ENCODE measurements around the gene RAPH1. TPM values are rescaled to one million over a fixed set of nuclear protein-coding genes. Genes with fewer than 3 reads are reported as not detected.

RAPH1 gene
- total RNA-seq, 4 donors from 2014 or later: 17.1 to 39.6 (median 21.7) TPM

DNA sequence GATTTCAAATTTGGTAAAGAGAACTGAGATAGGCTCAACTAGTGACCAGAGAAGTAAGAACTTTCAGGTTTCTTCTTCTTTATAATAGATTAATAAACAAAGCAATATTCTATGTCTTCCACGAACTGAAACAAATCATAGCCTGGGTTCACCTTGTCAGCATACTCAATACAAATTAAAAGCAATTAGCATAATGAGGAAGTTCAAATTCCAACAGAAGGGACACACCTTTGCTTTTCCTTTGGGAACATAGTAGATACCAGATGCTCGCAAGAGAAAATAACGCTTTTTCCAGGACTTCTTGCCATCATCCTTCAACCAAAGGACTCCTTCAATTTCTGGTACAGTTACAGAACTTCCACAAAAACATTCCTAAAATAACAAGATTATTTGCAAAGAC lies 79.9 kb downstream of the RAPH1 start:
- Histone ChIP-seq H3K27ac (no peak overlapping the region), H3K4me3 (no peak overlapping the region), H3K36me3 (peaks cover 0 to 45% of the 10 kb centered on the region in 2 donors), H3K9me3 (no peaks in the 10 kb centered on the region), H3K4me1 (no peaks in the 10 kb centered on the region), H3K27me3 (no peaks in the 10 kb centered on the region)
- TF ChIP-seq POLR2A (IDR thresholded peaks at IDR 0.05): no peak
- TF ChIP-seq POLR2AphosphoS5 (IDR thresholded peaks at IDR 0.05): no peak
- TF ChIP-seq EP300 (IDR thresholded peaks at IDR 0.05): no peak
- TF ChIP-seq, protein P1, sequence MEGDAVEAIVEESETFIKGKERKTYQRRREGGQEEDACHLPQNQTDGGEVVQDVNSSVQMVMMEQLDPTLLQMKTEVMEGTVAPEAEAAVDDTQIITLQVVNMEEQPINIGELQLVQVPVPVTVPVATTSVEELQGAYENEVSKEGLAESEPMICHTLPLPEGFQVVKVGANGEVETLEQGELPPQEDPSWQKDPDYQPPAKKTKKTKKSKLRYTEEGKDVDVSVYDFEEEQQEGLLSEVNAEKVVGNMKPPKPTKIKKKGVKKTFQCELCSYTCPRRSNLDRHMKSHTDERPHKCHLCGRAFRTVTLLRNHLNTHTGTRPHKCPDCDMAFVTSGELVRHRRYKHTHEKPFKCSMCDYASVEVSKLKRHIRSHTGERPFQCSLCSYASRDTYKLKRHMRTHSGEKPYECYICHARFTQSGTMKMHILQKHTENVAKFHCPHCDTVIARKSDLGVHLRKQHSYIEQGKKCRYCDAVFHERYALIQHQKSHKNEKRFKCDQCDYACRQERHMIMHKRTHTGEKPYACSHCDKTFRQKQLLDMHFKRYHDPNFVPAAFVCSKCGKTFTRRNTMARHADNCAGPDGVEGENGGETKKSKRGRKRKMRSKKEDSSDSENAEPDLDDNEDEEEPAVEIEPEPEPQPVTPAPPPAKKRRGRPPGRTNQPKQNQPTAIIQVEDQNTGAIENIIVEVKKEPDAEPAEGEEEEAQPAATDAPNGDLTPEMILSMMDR (IDR thresholded peaks at IDR 0.05): no peak
- no peak for ATAC-seq
- WGBS, 2 donors (ENCODE audit: low coverage in 1 of 2): 73 to 88% methylated on average over 2 to 3 of the region's 3 CpGs

DNA sequence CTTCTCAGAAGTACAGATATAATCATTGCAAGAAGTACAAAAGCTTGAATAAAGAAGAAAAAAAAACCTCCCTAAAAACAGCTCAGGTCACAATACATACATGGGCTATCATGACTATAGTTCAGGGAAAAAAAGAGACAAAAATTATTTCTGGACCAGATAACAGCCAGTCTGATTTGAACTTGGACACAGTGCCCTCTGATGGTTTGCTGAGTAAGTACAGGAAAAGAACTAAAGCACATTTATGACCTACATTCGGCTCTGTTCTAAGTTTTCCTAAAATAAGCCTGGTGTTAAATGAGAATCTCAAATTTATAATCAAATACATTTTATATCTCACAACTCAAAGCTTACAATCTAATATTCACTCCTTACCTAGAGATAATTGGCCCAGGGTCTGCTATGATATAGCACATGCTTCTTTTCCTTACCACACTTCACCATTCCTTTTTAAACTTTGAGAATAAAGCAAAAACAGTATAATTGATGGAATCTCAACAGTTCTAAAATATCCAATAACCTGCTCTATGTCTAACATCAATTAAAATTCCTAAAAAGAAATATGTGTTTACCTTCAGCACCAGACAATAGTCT lies 81.1 kb downstream of the RAPH1 start:
- no peaks in the 10 kb centered on the region for H3K4me1 ChIP-seq
- H3K27me3 ChIP-seq: no peaks in the 10 kb centered on the region
- H3K4me3 ChIP-seq: no peak overlapping the region
- peak; percentile 65 for ATAC-seq
- peaks cover 0 to 48% of the 10 kb centered on the region in 2 donors for H3K36me3 ChIP-seq
- H3K9me3 ChIP-seq: no peaks in the 10 kb centered on the region
- WGBS, 2 donors (ENCODE audit: low coverage in 1 of 2): 0 to 4% methylated on average over 1 of the region's 1 CpG
- no peak overlapping the region for H3K27ac ChIP-seq
- no peak for TF ChIP-seq POLR2AphosphoS5 (IDR thresholded peaks at IDR 0.05)
- TF ChIP-seq, protein P1 (IDR thresholded peaks at IDR 0.05): peak; percentile 31 to 73 (median 70)

DNA sequence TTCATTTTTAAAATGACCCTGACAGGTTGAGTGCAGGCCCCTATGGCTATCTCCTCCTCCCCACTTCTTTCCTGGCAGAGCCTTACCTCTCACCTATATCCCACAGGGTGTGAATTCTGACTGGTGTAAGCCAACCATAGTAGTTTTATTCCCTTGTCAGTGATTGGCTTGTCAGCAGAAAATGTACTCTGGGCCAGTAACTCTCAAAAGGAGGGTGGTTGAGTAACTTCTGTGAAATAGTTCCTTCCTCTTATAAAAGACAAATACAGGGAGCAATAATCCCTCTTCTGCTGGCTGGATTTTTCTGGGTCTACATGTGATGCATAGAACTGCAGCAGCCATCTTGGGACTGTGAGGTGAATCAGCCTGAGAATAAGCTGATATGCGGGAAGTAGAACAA lies 83.4 kb downstream of the RAPH1 start:
- TF ChIP-seq POLR2AphosphoS5 (IDR thresholded peaks at IDR 0.05): no peak
- TF ChIP-seq POLR2A (IDR thresholded peaks at IDR 0.05): no peak
- no peak for TF ChIP-seq EP300 (IDR thresholded peaks at IDR 0.05)
- TF ChIP-seq, protein P1 (IDR thresholded peaks at IDR 0.05): no peak
- ATAC-seq: no peak
- peaks cover 0 to 49% of the 10 kb centered on the region in 2 donors for H3K36me3 ChIP-seq

DNA sequence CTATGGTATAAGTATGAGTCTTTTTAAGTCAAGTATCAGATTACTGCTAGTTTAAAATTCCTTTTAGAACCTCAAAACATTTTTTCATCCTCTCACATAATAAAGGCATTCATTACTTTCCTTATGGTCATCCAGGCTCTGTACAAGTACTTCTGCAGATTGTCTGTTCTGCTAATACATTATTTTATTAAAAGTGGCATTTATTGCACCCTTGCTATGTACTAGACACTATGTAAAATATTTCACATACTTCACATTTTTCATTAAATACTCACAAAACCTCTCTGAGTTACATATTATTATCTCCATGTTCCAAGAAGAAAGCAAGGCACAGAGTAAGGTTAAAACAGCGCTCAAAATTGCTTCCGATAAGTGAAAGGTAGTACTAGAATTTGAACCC lies 84.1 kb downstream of the RAPH1 start:
- no peaks in the 10 kb centered on the region for H3K4me1 ChIP-seq
- H3K27me3 ChIP-seq: no peaks in the 10 kb centered on the region
- 80 to 94% methylated on average over 2 of the region's 2 CpGs for WGBS, 2 donors (ENCODE audit: low coverage in 1 of 2)
- ATAC-seq: no peak
- TF ChIP-seq POLR2A (IDR thresholded peaks at IDR 0.05) (no peak), POLR2AphosphoS5 (IDR thresholded peaks at IDR 0.05) (no peak), EP300 (IDR thresholded peaks at IDR 0.05) (no peak)
- TF ChIP-seq, protein P1 (IDR thresholded peaks at IDR 0.05): no peak
- no peak overlapping the region for H3K27ac ChIP-seq
- no peak overlapping the region for H3K4me3 ChIP-seq
- H3K36me3 ChIP-seq: peaks cover 0 to 56% of the 10 kb centered on the region in 2 donors
- H3K9me3 ChIP-seq: no peaks in the 10 kb centered on the region

More for the DNA sequence above, 83.4 kb downstream of the RAPH1 start:
- 78 to 100% methylated on average over 1 of the region's 1 CpG for WGBS, 2 donors (ENCODE audit: low coverage in 1 of 2)
- no peaks in the 10 kb centered on the region for H3K4me1 ChIP-seq
- no peak overlapping the region for H3K4me3 ChIP-seq
- H3K9me3 ChIP-seq: no peaks in the 10 kb centered on the region
- H3K27ac ChIP-seq: no peak overlapping the region
- H3K27me3 ChIP-seq: no peaks in the 10 kb centered on the region

DNA sequence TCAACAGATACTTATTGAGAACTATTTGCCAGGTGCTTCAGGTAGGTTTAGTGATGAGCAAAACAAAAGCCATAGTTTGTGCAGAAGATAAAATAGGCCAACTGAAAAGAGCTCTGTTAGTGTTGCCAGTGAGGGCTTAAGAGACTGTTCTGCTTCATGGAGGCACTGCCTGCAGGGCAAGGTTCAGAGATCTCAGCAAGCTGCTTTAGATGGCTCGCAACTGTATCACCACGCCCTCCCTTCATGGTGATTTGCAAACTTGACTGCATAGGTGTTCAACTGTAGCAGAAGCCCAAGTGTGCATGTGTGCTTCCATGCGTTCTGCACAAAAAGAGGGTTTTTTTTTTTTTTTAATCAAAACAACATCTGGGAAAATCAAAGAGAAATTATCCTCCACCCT lies 84.5 kb downstream of the RAPH1 start:
- Histone ChIP-seq H3K36me3 (peaks cover 0 to 60% of the 10 kb centered on the region in 2 donors), H3K4me3 (no peak overlapping the region), H3K9me3 (no peaks in the 10 kb centered on the region), H3K4me1 (no peaks in the 10 kb centered on the region), H3K27me3 (no peaks in the 10 kb centered on the region), H3K27ac (no peak overlapping the region)
- 89 to 93% methylated on average over 3 of the region's 3 CpGs for WGBS, 2 donors (ENCODE audit: low coverage in 1 of 2)
- TF ChIP-seq EP300 (IDR thresholded peaks at IDR 0.05) (no peak), POLR2AphosphoS5 (IDR thresholded peaks at IDR 0.05) (no peak), POLR2A (IDR thresholded peaks at IDR 0.05) (no peak)
- TF ChIP-seq, protein P1 (IDR thresholded peaks at IDR 0.05): no peak
- no peak for ATAC-seq

Data from gastroesophageal sphincter (tissue), 4 donors.